GM23248 (cell line): ENCODE results near the gene ZSCAN20.

Experiments used
- EZH2 ChIP-seq: fragments of 200-600 bp; sonication (generic); IDR thresholded peaks from 2 replicates; pipeline ENCODE4 v1.6.1; 2018; ENCODE audit warnings: antibody characterized with exemption, mild to moderate bottlenecking; ENCODE audit not compliant: insufficient read depth, poor library complexity, severe bottlenecking
- EZH2phosphoT487 ChIP-seq: fragments of 200-600 bp; sonication (generic); IDR thresholded peaks from 2 replicates; pipeline ENCODE4 v1.6.1; 2018; ENCODE audit warnings: antibody characterized with exemption, moderate library complexity, mild to moderate bottlenecking, low read depth; ENCODE audit not compliant: insufficient read depth

DNA sequence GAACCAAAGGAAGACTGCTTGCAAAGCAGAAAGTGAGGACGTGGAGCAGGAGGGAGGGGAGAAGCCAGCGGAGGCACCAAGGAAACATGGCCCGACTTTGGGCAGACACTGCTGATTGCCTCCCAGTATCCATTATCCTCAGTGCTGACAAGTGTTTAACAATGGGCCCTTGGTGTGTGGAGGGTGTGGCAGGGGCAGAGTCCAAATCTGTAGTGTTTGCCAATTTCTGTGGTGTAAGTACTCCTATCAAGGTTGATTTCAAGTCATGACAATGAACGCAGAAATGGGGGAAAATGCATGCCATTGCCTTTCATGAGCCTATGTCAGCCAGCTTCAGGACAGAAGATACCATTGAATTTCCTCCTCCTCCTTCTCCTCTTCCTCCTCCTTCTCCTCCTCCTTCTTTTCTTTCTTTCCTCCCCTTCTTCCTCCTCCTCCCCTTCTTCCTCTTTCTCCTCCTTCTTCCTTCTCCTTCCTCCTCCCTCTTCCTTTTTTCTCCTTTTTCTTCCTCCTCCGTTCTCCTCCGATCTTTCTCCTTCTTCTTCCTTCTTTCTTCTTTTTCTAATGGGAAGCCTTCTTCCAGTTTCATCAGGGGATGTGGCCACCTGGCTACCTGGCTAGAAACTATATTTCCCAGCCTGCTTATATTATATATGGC lies 31.2 kb upstream of the ZSCAN20 start:
- TF ChIP-seq EZH2 (no peak), EZH2phosphoT487 (no peak)
